ACHN (cell line): Measurements from ENCODE around the gene FHL3.
"Not testable (repeated sequence)": the region's sequence is repeated elsewhere in the genome, so short reads cannot be mapped to it uniquely, and the experiment has no call there.

Experiments used
- DNase-seq: peaks from one replicate; pipeline ENCODE4 v3.0.0-alpha.2; 2015
- in situ Hi-C: cut with HindIII; loops from 2 replicates; pipeline ENCODE4 v1.10.0; 2017; ENCODE audit warnings: low sequenced_read_pairs, low pct_ligation_motif_present, low pct_unique_long_range_greater_than_20kb

Gene FHL3

DNA sequence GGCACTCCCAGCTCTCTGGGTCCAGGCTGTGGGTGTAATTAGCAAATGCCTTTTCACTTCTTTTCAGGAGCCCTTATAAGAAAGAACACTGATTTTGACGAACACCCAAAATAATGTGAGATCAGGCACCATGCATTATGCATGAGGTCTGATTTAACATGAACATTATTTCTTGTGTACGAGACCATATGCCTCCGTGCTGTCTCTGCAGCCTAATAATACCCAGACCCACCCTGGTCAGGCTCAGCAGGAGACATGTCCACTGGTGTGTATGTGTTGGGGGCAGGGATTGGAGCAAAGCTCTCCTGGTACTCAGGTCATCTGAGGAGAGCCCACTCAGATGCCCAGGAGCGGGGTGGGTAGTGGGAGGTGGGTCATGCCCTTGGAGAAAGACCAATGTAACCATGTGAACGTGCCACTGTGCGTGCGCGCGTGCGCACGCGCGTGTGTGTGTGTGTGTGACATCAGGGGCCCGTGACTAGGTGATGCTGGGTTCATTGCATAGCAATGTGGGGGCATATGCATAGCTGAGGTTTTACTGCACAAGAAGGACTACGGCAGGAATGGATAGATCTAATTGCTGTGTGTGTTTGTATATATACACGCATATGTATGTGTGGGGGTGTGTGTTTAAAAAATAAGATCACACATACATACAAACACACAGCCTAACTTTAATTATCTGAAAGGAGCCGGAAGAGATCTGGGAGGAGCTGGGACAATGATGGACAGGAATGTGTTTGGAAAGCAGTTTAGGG, 34.2 kb upstream of the FHL3 start:
- in situ Hi-C loops, result loop anchor here (25.0 kb wide), 1 partner anchor 773 kb away; no protein-coding TSS in a partner anchor
- no peak for DNase-seq

DNA sequence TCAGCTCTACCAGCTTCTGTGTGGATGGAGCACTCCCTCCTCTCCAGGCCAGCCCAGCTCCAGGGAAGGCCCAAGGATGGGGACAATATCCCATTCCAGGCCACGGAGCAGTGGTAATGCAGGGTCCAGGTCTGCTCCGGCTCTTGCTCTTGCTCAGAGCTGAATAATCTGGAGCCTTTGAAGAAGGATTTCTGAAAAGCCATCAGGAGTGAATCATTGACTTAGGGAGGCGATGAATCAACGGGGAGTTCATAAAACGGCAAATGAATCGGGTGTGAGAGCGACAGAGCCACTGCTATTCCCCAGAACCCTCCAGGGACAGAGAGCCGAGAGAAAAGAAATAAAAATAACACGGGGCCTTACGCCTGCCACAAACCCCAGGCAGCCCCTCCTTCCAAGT, 33.5 kb upstream of the FHL3 start:
- peak; percentile 80 for DNase-seq
- in situ Hi-C loops, result loop anchor here (25.0 kb wide), 1 partner anchor 773 kb away; no protein-coding TSS in a partner anchor

- in situ Hi-C loops, result loop anchor here (25.0 kb wide), 1 partner anchor 775 kb away; no protein-coding TSS in a partner anchor
- DNase-seq, result peak; percentile 33
Measured at GRCh38 chr1:38037221-38037939, 32.1 kb upstream of the FHL3 start.

DNA sequence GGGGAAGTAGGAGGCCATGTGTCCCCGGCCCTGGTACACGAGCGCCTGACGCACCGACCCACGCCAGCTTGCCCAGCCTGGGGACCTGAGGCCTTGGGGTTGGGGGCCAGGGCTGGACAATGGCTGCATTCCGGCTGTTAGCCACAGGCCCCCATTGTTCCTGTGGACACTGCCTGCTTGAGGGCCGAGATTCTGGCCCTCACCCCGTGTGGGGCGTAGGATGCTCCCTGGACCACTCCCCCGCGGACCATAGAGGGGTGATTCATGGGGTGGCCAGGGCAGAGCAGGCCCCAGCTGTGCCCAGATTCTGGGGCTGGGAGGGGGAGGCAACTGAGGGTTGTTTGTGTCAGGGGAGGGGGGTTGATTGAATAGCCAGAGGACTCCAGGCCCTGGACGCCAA, 29.6 kb upstream of the FHL3 start:
- in situ Hi-C loops, result loop anchor here (25.0 kb wide), 1 partner anchor 777 kb away; no protein-coding TSS in a partner anchor
- no peak for DNase-seq

GRCh38 chr1:38032992-38033391, 27.7 kb upstream of the FHL3 start:
- DNase-seq, result not testable (repeated sequence)
- in situ Hi-C loops, result loop anchor here (25.0 kb wide), 1 partner anchor 779 kb away; no protein-coding TSS in a partner anchor

DNA sequence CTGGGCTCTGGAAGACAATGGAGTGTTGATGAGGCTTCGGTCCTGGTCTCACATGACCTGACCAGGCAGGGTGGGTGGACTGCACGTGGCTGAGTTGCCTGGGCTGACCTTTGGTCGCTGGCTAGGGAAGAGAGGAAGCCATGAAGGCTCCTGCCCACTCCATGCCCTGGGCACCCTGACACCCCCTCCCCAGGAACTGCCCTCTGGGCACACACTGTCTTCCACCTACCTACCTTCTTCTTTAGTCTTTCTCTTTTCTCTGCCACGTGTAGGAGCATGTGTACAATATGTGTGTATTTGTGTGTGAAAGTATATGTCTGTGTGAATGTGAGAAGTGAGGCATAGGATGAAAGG, 26.2 kb upstream of the FHL3 start:
- in situ Hi-C loops, result loop anchor here (25.0 kb wide), 1 partner anchor 781 kb away; no protein-coding TSS in a partner anchor
- DNase-seq, result no peak

DNA sequence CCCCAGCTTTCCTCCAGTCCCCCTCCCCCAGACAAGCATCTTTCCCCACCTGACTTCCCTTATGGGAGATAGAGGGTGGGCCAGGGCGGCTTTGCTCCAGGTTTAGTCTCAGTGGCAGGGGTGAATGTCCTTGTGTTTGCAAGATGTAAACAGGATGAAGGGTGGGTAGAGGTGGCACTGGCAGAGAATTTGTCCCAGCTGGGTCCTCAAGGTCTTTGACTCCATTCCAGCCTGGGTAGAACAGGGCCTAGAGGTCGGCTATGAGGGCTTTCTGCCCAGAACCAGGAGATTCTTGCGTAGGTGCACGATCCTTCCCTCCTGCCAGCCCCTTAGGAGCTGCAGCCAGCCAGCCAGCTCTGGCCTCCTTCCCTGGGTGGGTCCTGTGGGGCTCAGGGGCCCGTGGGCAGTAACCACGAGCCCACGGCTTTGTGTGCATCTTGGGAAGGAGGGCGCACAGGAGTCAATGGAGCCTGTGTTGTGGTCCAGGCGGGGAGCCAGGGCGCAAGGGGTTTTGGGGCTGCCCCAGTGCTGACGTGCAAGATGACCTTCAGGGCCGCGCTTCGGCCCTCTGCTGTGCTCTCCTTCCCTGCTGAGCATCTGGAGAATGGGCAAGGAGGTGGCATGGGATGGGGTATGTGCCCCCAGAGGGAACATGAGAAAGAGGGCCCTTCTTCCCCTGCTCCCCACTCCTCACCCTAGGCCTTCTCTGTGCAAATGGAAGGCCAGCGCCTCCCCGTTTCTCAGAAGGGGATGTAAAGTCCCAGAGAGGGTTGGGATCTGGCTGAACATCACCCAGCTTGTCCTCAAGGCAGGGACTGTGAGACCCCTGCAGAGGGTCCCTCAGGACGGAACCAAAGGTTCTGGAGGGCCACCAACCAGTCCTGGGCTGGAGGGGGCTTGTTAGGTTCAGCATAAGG, 25.5 kb upstream of the FHL3 start:
- no peak for DNase-seq
- in situ Hi-C loops, result loop anchor here (25.0 kb wide), 1 partner anchor 781 kb away; no protein-coding TSS in a partner anchor

DNA sequence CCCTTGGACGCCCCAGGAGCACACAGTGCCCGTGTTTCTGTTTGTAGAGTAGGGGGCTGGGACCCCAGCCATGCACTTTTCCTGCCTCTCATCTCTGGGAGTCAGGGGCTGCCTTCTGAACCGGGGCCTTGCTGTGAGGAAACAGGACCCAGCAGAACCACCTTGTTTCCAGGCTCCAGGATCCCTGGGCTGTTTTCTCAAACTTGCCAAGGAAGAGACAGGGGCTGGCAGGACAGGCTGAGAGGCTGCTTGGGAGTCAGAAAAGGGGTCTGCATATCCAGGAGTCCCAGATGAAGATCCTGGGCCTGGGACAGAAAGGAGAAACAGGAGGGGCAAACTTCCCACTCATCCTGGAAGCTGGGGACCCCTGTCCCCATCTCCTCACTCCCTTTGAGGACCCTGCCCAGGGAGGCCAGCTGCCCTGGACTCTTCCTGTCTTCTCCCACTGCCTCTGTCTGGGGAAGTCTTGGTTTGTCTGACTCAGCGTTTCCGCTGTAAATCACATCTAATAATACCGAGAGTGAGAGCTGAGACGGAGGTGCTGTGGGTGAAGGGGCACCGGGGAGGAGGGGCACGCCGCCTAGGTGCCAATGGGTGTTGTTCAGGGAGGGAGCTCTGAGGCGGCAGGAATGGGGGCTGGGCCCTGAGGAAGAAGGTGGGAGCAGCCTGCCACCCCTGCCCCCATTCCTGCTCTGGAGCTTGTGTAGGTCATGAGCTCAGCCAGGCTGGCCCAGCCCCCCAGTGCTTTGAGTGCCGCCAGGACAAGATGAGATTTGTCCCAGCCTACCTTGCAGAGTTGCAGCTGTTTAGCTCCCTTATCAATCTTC, 24.6 kb upstream of the FHL3 start:
- in situ Hi-C loops, result loop anchor here (25.0 kb wide), 1 partner anchor 782 kb away; no protein-coding TSS in a partner anchor

DNA sequence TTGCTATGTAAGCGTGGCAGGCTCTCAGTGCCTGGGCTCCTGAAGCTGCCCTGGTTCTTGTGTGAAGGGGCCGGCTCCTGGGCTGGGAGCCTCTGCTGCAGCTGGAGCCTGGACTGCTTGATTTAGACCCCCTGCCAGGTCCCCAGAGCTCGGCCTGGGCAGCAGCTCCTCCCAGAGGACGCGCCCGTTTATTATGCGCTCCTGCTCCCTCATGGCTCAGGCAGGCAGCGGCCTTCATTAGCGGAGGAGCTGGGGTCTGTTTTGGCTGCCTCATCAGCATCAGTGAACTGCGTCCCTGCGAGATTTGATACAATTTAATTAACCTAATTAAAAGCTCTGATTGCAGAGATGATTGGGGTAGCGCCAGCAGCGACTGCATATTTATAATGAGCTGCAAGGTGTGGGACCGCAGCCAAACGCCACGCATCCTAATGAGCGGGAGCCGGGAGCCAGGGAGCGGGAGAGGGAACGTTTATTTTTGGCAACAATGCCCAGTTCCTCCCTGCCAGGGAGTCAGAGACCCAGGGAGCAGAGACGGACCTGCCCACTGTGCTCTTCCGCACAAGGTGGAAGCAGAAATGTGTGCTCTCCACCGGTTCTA, 23.9 kb upstream of the FHL3 start:
- in situ Hi-C loops, result loop anchor here (25.0 kb wide), 1 partner anchor 783 kb away; no protein-coding TSS in a partner anchor
- no peak for DNase-seq

More for the DNA sequence above, 24.6 kb upstream of the FHL3 start:
- peak; percentile 69 for DNase-seq

- DNase-seq, result no peak
- in situ Hi-C loops, result loop anchor here (25.0 kb wide), 1 partner anchor 784 kb away; no protein-coding TSS in a partner anchor
Measured at GRCh38 chr1:38028671-38029070, 23.4 kb upstream of the FHL3 start.

DNA sequence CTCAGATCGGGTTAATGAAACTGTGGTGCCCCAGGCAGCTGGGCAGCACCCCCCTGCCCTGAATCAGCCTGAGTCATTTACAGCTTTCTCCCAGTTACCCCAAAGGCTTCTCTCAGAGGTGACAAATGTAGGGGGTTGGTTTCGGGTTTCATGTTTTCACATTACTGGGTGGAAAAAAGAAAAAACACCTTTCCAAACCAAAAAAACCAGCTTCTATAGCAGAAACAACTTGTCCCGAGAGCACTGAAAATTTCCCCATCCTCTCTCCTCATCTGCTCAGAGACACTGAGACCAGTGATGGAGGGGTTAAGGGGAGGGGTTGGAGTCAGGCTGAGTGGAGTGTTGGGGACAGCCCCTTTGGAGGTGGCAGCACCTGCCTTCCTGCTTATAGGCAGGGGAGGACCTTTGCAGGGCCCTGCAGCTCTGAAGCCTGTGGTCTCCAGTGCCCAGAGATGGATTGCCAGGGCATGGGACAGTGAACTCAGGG, 22.8 kb upstream of the FHL3 start:
- in situ Hi-C loops, result loop anchor here (25.0 kb wide), 1 partner anchor 784 kb away; no protein-coding TSS in a partner anchor
- no peak for DNase-seq

DNA sequence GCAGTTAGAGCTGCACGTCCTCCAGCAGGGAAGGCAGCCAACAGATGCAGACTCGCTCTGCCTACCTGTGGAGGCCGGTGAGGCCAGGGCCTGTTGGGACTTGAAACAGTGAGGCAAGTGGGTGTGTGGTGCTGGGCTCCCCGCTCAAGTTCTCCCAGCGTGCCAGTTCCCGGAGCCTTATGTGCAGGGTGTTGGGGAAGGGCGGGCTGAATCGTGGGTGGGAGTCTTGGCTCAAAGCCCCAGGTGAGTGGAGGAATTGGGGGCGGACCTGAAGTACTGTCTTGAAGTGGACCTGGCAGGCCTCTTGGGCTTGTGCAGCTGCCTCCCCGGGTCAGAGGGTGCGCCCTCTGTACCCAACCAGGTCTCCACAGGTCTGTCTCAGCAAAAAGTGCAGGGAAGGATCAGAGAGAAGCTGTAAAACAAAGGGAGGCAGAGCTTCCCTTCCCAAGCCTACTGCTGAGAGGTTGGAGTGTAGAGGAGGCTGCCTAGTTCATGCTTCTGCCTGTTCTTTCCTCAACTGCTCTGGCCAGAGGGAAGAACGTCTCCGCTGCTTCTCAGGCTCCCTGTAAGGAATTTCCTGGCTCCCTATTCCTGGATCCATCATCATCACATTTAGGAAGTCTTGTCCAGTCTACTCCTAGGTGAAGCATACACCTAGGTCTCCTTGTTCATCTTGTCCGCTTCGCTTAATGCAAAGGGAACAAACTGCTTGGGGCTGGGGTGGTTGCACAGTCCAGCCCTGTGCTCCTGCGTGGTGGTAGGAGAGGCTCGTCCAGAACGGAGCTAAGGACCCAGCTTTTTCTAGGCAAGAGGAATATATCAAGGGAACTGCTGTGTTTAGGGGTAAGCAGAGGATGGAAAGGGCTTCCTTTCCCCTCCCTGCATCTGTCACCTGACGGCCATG, 22.1 kb upstream of the FHL3 start:
- DNase-seq, result no peak
- in situ Hi-C loops, result loop anchor here (25.0 kb wide), 1 partner anchor 785 kb away; no protein-coding TSS in a partner anchor

- peak; percentile 63 for DNase-seq
- in situ Hi-C loops, result loop anchor here (25.0 kb wide), 1 partner anchor 786 kb away; no protein-coding TSS in a partner anchor
Measured at GRCh38 chr1:38026592-38027200, 21.4 kb upstream of the FHL3 start.

DNA sequence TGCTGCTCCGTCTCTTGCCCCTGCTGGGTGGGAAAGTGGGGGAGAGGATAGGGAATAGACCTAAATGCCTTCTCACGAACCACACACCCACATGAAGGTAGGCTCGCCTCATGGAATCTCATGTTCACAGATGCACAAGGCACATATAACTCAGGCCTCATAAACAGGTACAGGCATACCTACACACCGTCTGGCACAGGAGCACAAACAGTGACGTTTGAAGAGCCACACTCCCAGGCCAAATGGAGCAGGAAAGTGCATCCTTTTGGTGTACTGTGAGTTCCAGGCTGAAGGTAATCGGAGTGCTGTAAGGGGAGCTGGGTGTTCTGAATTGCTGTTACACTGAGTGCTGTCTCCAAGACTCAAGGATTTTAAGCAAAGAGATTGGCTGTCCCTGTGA, 20.4 kb upstream of the FHL3 start:
- in situ Hi-C loops, result loop anchor here (25.0 kb wide), 1 partner anchor 787 kb away; no protein-coding TSS in a partner anchor
- DNase-seq, result no peak

- DNase-seq, result no peak
- in situ Hi-C loops, result loop anchor here (25.0 kb wide), 1 partner anchor 787 kb away; no protein-coding TSS in a partner anchor
Measured at GRCh38 chr1:38025233-38025632, 19.9 kb upstream of the FHL3 start.
